ENCODE results near the gene MMD.
"Not testable (repeated sequence)": the region's sequence is repeated elsewhere in the genome, so short reads cannot be mapped to it uniquely, and the experiment has no call there.

Gene MMD

DNA sequence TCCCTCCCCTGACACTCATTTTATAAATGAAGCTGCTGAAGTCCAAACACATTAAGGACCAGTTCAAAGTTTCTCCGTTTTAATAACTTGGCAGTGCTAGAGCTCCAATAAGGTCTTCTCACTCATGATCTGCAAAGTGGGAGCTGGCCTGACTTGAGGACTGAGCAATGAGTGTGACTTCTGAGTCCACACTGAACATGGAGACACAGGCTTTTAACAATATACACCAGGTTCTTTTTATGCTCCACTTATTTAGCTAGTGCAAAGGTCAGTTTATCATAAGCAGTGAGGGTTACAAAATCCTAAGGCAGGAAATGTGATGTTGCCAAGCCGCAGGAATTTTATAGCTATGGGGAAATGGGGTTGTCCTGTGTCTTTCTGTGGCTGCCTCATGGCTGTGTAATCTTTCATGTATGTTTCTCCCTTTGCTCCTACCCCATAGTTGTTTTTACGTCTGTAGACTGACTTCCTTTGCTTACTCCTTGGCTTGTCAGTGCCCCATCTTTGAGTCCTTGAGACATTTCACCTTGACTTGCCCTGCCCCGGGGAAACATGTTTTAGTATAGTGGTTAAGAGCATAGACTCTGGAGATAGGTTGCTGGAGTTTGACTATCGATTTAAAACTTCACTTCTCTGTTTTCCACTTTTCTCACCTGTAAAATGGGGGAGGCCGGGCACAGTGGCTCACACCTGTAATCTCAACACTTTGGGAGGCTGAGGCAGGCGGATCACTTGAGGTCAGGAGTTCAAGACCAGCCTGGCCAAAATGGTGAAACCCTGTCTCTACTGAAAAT is 12.2 kb upstream of the MMD start:
- H2BK120ac ChIP-seq (ENCODE audit: insufficient read depth, low read length, poor library complexity), result peak overlapping the region; percentile 90
- H3K23ac ChIP-seq (ENCODE audit: low read length), result no peak overlapping the region

DNA sequence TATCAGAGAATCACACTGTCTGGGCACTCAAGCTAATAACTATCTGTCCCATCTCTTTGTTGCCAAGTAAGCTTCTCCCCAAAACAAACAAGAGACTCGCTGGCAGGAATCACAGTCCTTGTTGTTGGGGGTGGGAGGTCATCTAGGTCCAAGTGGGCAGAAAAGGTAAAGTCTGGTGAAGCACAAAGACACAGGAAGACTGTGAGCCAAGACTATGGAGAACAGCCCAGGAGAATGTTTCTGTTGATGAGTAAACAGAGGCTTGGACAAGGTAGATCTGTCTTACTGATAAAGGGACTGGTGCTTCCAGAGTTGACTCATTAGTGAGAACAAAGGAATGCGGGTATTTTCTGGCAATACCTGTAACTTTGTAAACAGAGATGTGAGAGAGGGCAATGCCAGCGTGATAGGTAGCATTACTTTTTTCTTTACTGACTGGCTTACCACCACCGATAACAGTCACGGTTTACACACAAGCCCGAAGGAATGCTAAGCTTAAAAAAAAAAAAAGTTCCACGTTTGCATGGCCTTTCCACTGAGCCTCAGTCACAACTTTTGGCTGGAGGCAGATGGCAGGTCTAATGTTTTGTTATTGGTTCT is 11.5 kb upstream of the MMD start:
- H3K9ac ChIP-seq (ENCODE audit: low read length), result no peak overlapping the region
- H3K27me3 ChIP-seq (ENCODE audit: insufficient read depth, low read length), result no peaks in the 10 kb centered on the region
- no peak overlapping the region for H3K18ac ChIP-seq (ENCODE audit: low read length)
- H3K4ac ChIP-seq (ENCODE audit: low read depth, low read length), result no peak overlapping the region
- H4K12ac ChIP-seq (ENCODE audit: low read depth, low read length), result no peak overlapping the region
- peaks cover 14 to 17% of the 10 kb centered on the region in 2 experiments for H3K4me1 ChIP-seq (ENCODE audit: control insufficient read depth in 1 of 2, insufficient read depth in 2 of 2, low read length in 2 of 2)
- no CpG with 5 or more reads among the region's 7 CpGs for WGBS (ENCODE audit: extremely low coverage, insufficient coverage, insufficient read length)
- H2BK12ac ChIP-seq (ENCODE audit: low read length), result no peak overlapping the region
- no peak overlapping the region for H3K14ac ChIP-seq (ENCODE audit: low read length)
- H2AK5ac ChIP-seq (ENCODE audit: low read length), result no peak overlapping the region
- peak overlapping the region; percentile 42 for H3K4me2 ChIP-seq (ENCODE audit: low read length)
- no peaks in the 10 kb centered on the region for H3K36me3 ChIP-seq (ENCODE audit: control insufficient read depth in 1 of 2, insufficient read depth in 2 of 2, low read length in 2 of 2)
- peak overlapping the region; percentile 96 for H2BK5ac ChIP-seq (ENCODE audit: low read depth, low read length, poor library complexity)
- H3K4me3 ChIP-seq (ENCODE audit: low read depth, low read length), result no peak overlapping the region
- peak overlapping the region; percentile 89 for H4K91ac ChIP-seq (ENCODE audit: low read depth, low read length)
- H4K8ac ChIP-seq (ENCODE audit: low read depth, low read length), result peak overlapping the region; percentile 46
- H2AFZ ChIP-seq (ENCODE audit: insufficient read depth, low read length, poor library complexity), result no peak overlapping the region
- H2BK120ac ChIP-seq (ENCODE audit: insufficient read depth, low read length, poor library complexity), result peak overlapping the region; percentile 96
- peak; percentile 74 to 94 for DNase-seq
- H3K27ac ChIP-seq (ENCODE audit: low read depth, low read length), result peak overlapping the region; percentile 94
- peaks cover 19% of the 10 kb centered on the region for H3K79me1 ChIP-seq (ENCODE audit: low read length)
- H3K79me2 ChIP-seq (ENCODE audit: control insufficient read depth, insufficient read depth, low read length, poor library complexity), result no peaks in the 10 kb centered on the region
- H3K9me3 ChIP-seq (ENCODE audit: insufficient read depth, low read depth, low read length), result no peaks in the 10 kb centered on the region
- H3K23ac ChIP-seq (ENCODE audit: low read length), result no peak overlapping the region

More for the DNA sequence above, 12.2 kb upstream of the MMD start:
- Histone ChIP-seq H3K36me3 (ENCODE audit: control insufficient read depth in 1 of 2, insufficient read depth in 2 of 2, low read length in 2 of 2) (no peaks in the 10 kb centered on the region), H2BK5ac (ENCODE audit: low read depth, low read length, poor library complexity) (peak overlapping the region; percentile 96), H3K4ac (ENCODE audit: low read depth, low read length) (peak overlapping the region; percentile 86), H3K4me2 (ENCODE audit: low read length) (peak overlapping the region; percentile 42), H3K79me1 (ENCODE audit: low read length) (peaks cover 19% of the 10 kb centered on the region), H2AK5ac (ENCODE audit: low read length) (peak overlapping the region; percentile 30), H3K18ac (ENCODE audit: low read length) (peak overlapping the region; percentile 71), H3K27me3 (ENCODE audit: insufficient read depth, low read length) (no peaks in the 10 kb centered on the region), H3K14ac (ENCODE audit: low read length) (peak overlapping the region; percentile 72), H2BK12ac (ENCODE audit: low read length) (peak overlapping the region; percentile 92), H3K4me3 (ENCODE audit: low read depth, low read length) (no peak overlapping the region), H3K27ac (ENCODE audit: low read depth, low read length) (peak overlapping the region; percentile 91), H3K9me3 (ENCODE audit: insufficient read depth, low read depth, low read length) (no peaks in the 10 kb centered on the region), H2AFZ (ENCODE audit: insufficient read depth, low read length, poor library complexity) (no peak overlapping the region), H4K12ac (ENCODE audit: low read depth, low read length) (no peak overlapping the region), H3K79me2 (ENCODE audit: control insufficient read depth, insufficient read depth, low read length, poor library complexity) (no peaks in the 10 kb centered on the region), H4K91ac (ENCODE audit: low read depth, low read length) (peak overlapping the region; percentile 89), H3K4me1 (ENCODE audit: control insufficient read depth in 1 of 2, insufficient read depth in 2 of 2, low read length in 2 of 2) (peaks cover 14 to 17% of the 10 kb centered on the region in 2 experiments), H4K8ac (ENCODE audit: low read depth, low read length) (peak overlapping the region; percentile 62), H3K9ac (ENCODE audit: low read length) (no peak overlapping the region)
- no CpG with 5 or more reads among the region's 7 CpGs for WGBS (ENCODE audit: extremely low coverage, insufficient coverage, insufficient read length)
- DNase-seq, result peak; percentile 76 to 87

DNA sequence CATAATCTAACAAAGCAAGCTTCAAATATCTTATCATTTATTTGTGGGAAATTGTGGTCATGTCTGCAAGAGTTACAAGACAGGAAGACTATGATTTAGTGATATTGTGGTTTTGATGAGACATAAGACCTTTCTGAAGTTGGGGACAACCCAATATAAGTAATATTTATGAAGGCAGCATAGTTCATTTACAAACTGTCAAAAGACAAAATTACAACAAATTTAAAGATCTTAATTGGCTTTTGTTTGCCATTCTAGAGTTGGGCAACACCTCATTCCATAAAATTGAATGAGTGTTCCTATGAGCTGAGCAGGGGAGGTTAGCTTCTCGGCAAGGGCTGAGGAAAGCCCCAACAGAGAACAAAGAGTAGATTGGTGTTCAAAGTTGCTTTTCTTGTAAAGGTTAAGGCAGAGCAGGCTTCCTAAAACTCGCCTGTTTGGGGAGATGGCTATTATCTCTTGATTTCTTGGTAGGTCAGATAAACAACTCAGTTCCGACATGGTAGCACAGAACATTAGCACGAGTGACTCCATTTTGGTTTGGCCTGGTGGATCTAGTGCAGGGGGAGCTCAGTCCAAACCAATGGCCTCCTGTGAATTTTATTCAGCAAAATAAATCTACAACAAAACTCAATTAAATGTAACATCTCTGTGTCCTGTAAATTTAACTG is 10.9 kb upstream of the MMD start:
- no CpG with 5 or more reads among the region's 4 CpGs for WGBS (ENCODE audit: extremely low coverage, insufficient coverage, insufficient read length)

GRCh38 chr17:55431914-55432313 is 10.3 kb upstream of the MMD start:
- not testable (repeated sequence) for H2BK120ac ChIP-seq (ENCODE audit: insufficient read depth, low read length, poor library complexity); H3K14ac ChIP-seq (ENCODE audit: low read length); H2AFZ ChIP-seq (ENCODE audit: insufficient read depth, low read length, poor library complexity); H3K4me2 ChIP-seq (ENCODE audit: low read length); H4K8ac ChIP-seq (ENCODE audit: low read depth, low read length); H3K27ac ChIP-seq (ENCODE audit: low read depth, low read length); H3K79me2 ChIP-seq (ENCODE audit: control insufficient read depth, insufficient read depth, low read length, poor library complexity); H3K4me3 ChIP-seq (ENCODE audit: low read depth, low read length); H2BK5ac ChIP-seq (ENCODE audit: low read depth, low read length, poor library complexity); H2AK5ac ChIP-seq (ENCODE audit: low read length); H3K9me3 ChIP-seq (ENCODE audit: insufficient read depth, low read depth, low read length); H3K4ac ChIP-seq (ENCODE audit: low read depth, low read length); H3K27me3 ChIP-seq (ENCODE audit: insufficient read depth, low read length); H3K9ac ChIP-seq (ENCODE audit: low read length); H3K36me3 ChIP-seq (ENCODE audit: control insufficient read depth in 1 of 2, insufficient read depth in 2 of 2, low read length in 2 of 2); H3K23ac ChIP-seq (ENCODE audit: low read length); H3K18ac ChIP-seq (ENCODE audit: low read length); DNase-seq; H4K12ac ChIP-seq (ENCODE audit: low read depth, low read length)
- Histone ChIP-seq H3K4me1 (ENCODE audit: control insufficient read depth in 1 of 2, insufficient read depth in 2 of 2, low read length in 2 of 2) (peaks cover 14 to 15% of the 10 kb centered on the region in 2 experiments), H2BK12ac (ENCODE audit: low read length) (peak overlapping the region; percentile 69), H3K79me1 (ENCODE audit: low read length) (peaks cover 19% of the 10 kb centered on the region), H4K91ac (ENCODE audit: low read depth, low read length) (peak overlapping the region; percentile 61)
- WGBS (ENCODE audit: extremely low coverage, insufficient coverage, insufficient read length), result no CpG with 5 or more reads among the region's 1 CpG

More for the DNA sequence above, 10.9 kb upstream of the MMD start:
- Histone ChIP-seq H4K12ac (ENCODE audit: low read depth, low read length) (no peak overlapping the region), H3K23ac (ENCODE audit: low read length) (peak overlapping the region; percentile 44), H2AFZ (ENCODE audit: insufficient read depth, low read length, poor library complexity) (no peak overlapping the region), H3K4me1 (ENCODE audit: control insufficient read depth in 1 of 2, insufficient read depth in 2 of 2, low read length in 2 of 2) (peaks cover 14 to 17% of the 10 kb centered on the region in 2 experiments), H3K36me3 (ENCODE audit: control insufficient read depth in 1 of 2, insufficient read depth in 2 of 2, low read length in 2 of 2) (no peaks in the 10 kb centered on the region), H3K27ac (ENCODE audit: low read depth, low read length) (peak overlapping the region; percentile 94), H2BK5ac (ENCODE audit: low read depth, low read length, poor library complexity) (peak overlapping the region; percentile 88), H3K9me3 (ENCODE audit: insufficient read depth, low read depth, low read length) (no peaks in the 10 kb centered on the region), H3K4me3 (ENCODE audit: low read depth, low read length) (no peak overlapping the region), H4K8ac (ENCODE audit: low read depth, low read length) (peak overlapping the region; percentile 46), H2BK12ac (ENCODE audit: low read length) (peak overlapping the region; percentile 48), H3K4ac (ENCODE audit: low read depth, low read length) (peak overlapping the region; percentile 78), H2BK120ac (ENCODE audit: insufficient read depth, low read length, poor library complexity) (peak overlapping the region; percentile 96), H3K79me1 (ENCODE audit: low read length) (peaks cover 19% of the 10 kb centered on the region), H3K18ac (ENCODE audit: low read length) (peak overlapping the region; percentile 93), H3K9ac (ENCODE audit: low read length) (no peak overlapping the region), H3K4me2 (ENCODE audit: low read length) (no peak overlapping the region), H2AK5ac (ENCODE audit: low read length) (peak overlapping the region; percentile 57), H4K91ac (ENCODE audit: low read depth, low read length) (peak overlapping the region; percentile 82), H3K79me2 (ENCODE audit: control insufficient read depth, insufficient read depth, low read length, poor library complexity) (no peaks in the 10 kb centered on the region), H3K27me3 (ENCODE audit: insufficient read depth, low read length) (no peaks in the 10 kb centered on the region), H3K14ac (ENCODE audit: low read length) (peak overlapping the region; percentile 98)
- peak in 1 of 2 donors; percentile 17 for DNase-seq
